Hepatocyte (in vitro differentiated cells): ENCODE results near the gene FAM193B. TPM values are rescaled to one million over a fixed set of nuclear protein-coding genes. Genes with fewer than 3 reads are reported as not detected.

Source experiments
- DNase-seq: peaks from one replicate; pipeline ENCODE4 v3.0.0-alpha.2; 2016; ENCODE audit warnings: low spot score
- H2AFZ ChIP-seq: fragments of 200-600 bp; sonication (generic); 2 replicates; pipeline ENCODE4 v1.6.0; 2016; ENCODE audit warnings: antibody characterized with exemption, mild to moderate bottlenecking
- H3K27ac ChIP-seq: fragments of 200-600 bp; sonication (generic); 2 replicates; pipeline ENCODE4 v1.5.1; 2016; ENCODE audit warnings: mild to moderate bottlenecking
- H3K27me3 ChIP-seq: fragments of 200-600 bp; sonication (generic); 2 replicates; pipeline ENCODE4 v1.6.1; 2016
- H3K36me3 ChIP-seq: fragments of 200-600 bp; sonication (generic); replicated peaks from 2 replicates; pipeline ENCODE4 v1.5.1; 2016; ENCODE audit warnings: low read depth; ENCODE audit not compliant: insufficient read depth
- H3K4me1 ChIP-seq: fragments of 200-600 bp; sonication (generic); 2 replicates; pipeline ENCODE4 v1.5.1; 2016; ENCODE audit warnings: mild to moderate bottlenecking, moderate library complexity; ENCODE audit not compliant: insufficient read depth
- H3K4me2 ChIP-seq: fragments of 200-600 bp; sonication (generic); 2 replicates; pipeline ENCODE4 v1.6.0; 2016
- H3K4me3 ChIP-seq: fragments of 200-600 bp; sonication (generic); 2 replicates; pipeline ENCODE4 v1.5.1; 2016; ENCODE audit warnings: mild to moderate bottlenecking
- H3K79me2 ChIP-seq: fragments of 200-600 bp; sonication (generic); 2 replicates; pipeline ENCODE4 v1.6.0; 2017; ENCODE audit warnings: mild to moderate bottlenecking
- H3K9me2 ChIP-seq: fragments of 200-600 bp; sonication (generic); replicated peaks from 2 replicates; pipeline ENCODE4 v1.6.0; 2017; ENCODE audit warnings: mild to moderate bottlenecking; ENCODE audit not compliant: insufficient read depth
- H3K9me3 ChIP-seq: fragments of 200-600 bp; sonication (generic); 2 replicates; pipeline ENCODE4 v1.5.1; 2016; ENCODE audit warnings: low read depth, mild to moderate bottlenecking
- H4K20me1 ChIP-seq: fragments of 200-600 bp; sonication (generic); 2 replicates; pipeline ENCODE4 v1.6.0; 2016; ENCODE audit warnings: mild to moderate bottlenecking; ENCODE audit not compliant: insufficient read depth, poor library complexity, severe bottlenecking
- CTCF ChIP-seq: fragments of 200-600 bp; sonication (generic); IDR thresholded peaks from 2 replicates; pipeline ENCODE4 v1.5.1; 2016; ENCODE audit warnings: antibody characterized with exemption, mild to moderate bottlenecking; ENCODE audit not compliant: poor library complexity
- EZH2 ChIP-seq: fragments of 200-600 bp; sonication (generic); IDR thresholded peaks from 2 replicates; pipeline ENCODE4 v1.6.1; 2016; ENCODE audit warnings: antibody characterized with exemption, mild to moderate bottlenecking, borderline replicate concordance
- EZH2phosphoT487 ChIP-seq: fragments of 200-600 bp; sonication (generic); IDR thresholded peaks from one replicate; pipeline ENCODE4 v1.6.1; 2018; ENCODE audit warnings: antibody characterized with exemption, mild to moderate bottlenecking, low read depth, moderate library complexity; ENCODE audit not compliant: unreplicated experiment, severe bottlenecking
- WGBS: methylation state at CpG from one replicate; pipeline ENCODE4 v1.1.6; 2016; ENCODE audit warnings: low lambda C conversion rate; ENCODE audit errors: missing lambda C conversion rate; 5-methylcytosine and 5-hydroxymethylcytosine counted together
- polyA plus RNA-seq: library from polyadenylated mRNA; unstranded; fragments of >200 nt; fragmentation: Nextera tagmentation; extraction: Ambion mirVana; gene quantifications from 2 replicates; pipeline ENCODE4 v1.2.1, GENCODE V29; 2016
- total RNA-seq: library from RNA; depleted of rRNA; stranded (reverse); fragments of >200 nt; gene quantifications from 2 replicates; pipeline ENCODE4 v1.2.3, GENCODE V29; 2014

The FAM193B gene
- total and polyA plus RNA-seq, 2 experiments from 2014 or later, result 67.6 to 76.1 TPM

DNA sequence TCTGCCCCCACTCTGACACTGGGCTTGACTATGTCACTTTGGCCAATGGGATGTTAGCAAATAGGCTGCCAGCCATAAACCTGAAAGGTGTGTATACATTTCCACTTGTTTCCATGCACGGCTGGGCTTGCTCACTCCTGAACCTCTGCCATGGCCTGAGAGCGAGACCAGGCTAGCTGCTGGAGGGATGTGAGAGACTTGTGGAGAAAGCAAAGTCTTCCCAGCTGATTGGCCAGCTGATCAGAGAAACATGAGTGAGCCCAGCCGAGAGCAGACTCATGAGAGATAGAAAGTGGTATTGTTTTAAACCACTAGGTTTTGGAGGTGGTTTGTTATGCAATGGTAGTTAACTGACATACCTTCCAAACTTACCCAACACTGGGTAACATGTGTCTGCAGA lies 13.9 kb downstream of the FAM193B start:
- Histone ChIP-seq H3K9me3 (no peaks in the 10 kb centered on the region), H3K27me3 (no peaks in the 10 kb centered on the region), H3K4me1 (peaks cover 19% of the 10 kb centered on the region), H4K20me1 (peaks cover 11% of the 10 kb centered on the region), H3K9me2 (no peaks in the 10 kb centered on the region), H3K27ac (no peak overlapping the region), H3K79me2 (peaks cover 82% of the 10 kb centered on the region), H3K4me3 (no peak overlapping the region), H3K4me2 (no peak overlapping the region), H2AFZ (no peak overlapping the region), H3K36me3 (no peaks in the 10 kb centered on the region)
- no peak for TF ChIP-seq CTCF
- TF ChIP-seq EZH2phosphoT487, result no peak
- no peak for DNase-seq
- WGBS, result 80% methylated on average over 3 of the region's 3 CpGs

GRCh38 chr5:177539411-177539810 lies 15.0 kb downstream of the FAM193B start:
- Histone ChIP-seq H3K4me3 (no peak overlapping the region), H3K9me2 (no peaks in the 10 kb centered on the region), H3K4me1 (peaks cover 19% of the 10 kb centered on the region), H3K4me2 (no peak overlapping the region), H2AFZ (no peak overlapping the region), H3K9me3 (no peaks in the 10 kb centered on the region), H4K20me1 (peaks cover 4% of the 10 kb centered on the region), H3K36me3 (no peaks in the 10 kb centered on the region), H3K79me2 (peaks cover 82% of the 10 kb centered on the region), H3K27ac (no peak overlapping the region), H3K27me3 (no peaks in the 10 kb centered on the region)
- 86% methylated on average over 2 of the region's 2 CpGs for WGBS
- no peak for DNase-seq
- TF ChIP-seq EZH2, result no peak
- TF ChIP-seq EZH2phosphoT487, result no peak
- no peak for TF ChIP-seq CTCF

DNA sequence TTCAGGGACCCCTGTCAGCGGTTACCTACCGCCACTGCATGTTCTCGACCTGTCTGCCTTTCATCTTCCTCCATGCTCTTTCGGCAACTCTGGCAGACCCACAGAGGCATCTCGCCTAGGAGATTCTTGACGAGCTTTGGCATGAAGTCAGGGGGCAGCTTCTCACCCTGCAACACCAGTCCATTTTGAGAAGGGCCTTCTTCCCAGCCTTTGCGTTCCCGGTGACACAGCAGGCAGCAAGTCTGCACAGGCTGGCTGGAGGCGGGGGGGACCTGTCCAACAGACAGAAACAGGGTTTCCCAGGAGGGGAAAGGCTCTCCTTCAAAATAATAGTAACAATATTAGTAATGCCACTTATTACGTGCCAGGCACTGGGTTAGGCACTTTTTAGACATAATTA lies 15.5 kb downstream of the FAM193B start:
- H3K27ac ChIP-seq, result no peak overlapping the region
- H3K9me3 ChIP-seq, result no peaks in the 10 kb centered on the region
- no peak for DNase-seq
- no peak for TF ChIP-seq EZH2phosphoT487
- no peak for TF ChIP-seq CTCF
- TF ChIP-seq EZH2, result no peak
- no peak overlapping the region for H3K4me3 ChIP-seq
- H3K36me3 ChIP-seq, result no peaks in the 10 kb centered on the region
- peaks cover 80% of the 10 kb centered on the region for H3K79me2 ChIP-seq
- H3K9me2 ChIP-seq, result no peaks in the 10 kb centered on the region
- H2AFZ ChIP-seq, result no peak overlapping the region
- peaks cover 19% of the 10 kb centered on the region for H3K4me1 ChIP-seq
- peaks cover 4% of the 10 kb centered on the region for H4K20me1 ChIP-seq
- no peaks in the 10 kb centered on the region for H3K27me3 ChIP-seq
- 98% methylated on average over 10 of the region's 10 CpGs for WGBS
- no peak overlapping the region for H3K4me2 ChIP-seq
